SU-DHL-6 (cell line): Measurements from ENCODE around the gene RPS6KL1.

ENCODE experiments used
- H2AFZ ChIP-seq: fragments of 200-600 bp; sonication (generic); 2 replicates; pipeline ENCODE4 v1.6.1; 2014; ENCODE audit warnings: low read depth, mild to moderate bottlenecking, moderate library complexity, mixed read lengths, antibody characterized with exemption, low read length; ENCODE audit not compliant: severe bottlenecking
- H3F3A ChIP-seq: fragments of 200-600 bp; shearing (Covaris generic); 2 replicates; pipeline ENCODE4 v1.6.0; 2016; ENCODE audit warnings: antibody characterized with exemption, mild to moderate bottlenecking; ENCODE audit not compliant: insufficient read depth
- H3K27ac ChIP-seq: fragments of 200-600 bp; sonication (generic); 2 replicates; pipeline ENCODE4 v1.5.1; 2016; ENCODE audit warnings: low read depth, mild to moderate bottlenecking, low read length, moderate library complexity, mixed read lengths
- H3K27me3 ChIP-seq: fragments of 200-600 bp; sonication (generic), shearing (Covaris generic); 2 replicates; pipeline ENCODE4 v1.6.0; 2014; ENCODE audit warnings: mild to moderate bottlenecking, low read length
- H3K36me3 ChIP-seq: fragments of 200-600 bp; sonication (generic); 2 replicates; pipeline ENCODE4 v1.6.1; 2014; ENCODE audit warnings: mild to moderate bottlenecking, low read length, mixed read lengths
- H3K4me2 ChIP-seq: fragments of 300-600, 200-600 bp; shearing (Covaris generic), sonication (generic); 2 replicates; pipeline ENCODE4 v1.6.0; 2014; ENCODE audit warnings: low read length, low read depth, mild to moderate bottlenecking; ENCODE audit not compliant: poor library complexity, severe bottlenecking
- H3K4me3 ChIP-seq: fragments of 200-600 bp; sonication (generic); 2 replicates; pipeline ENCODE4 v1.5.1; 2014; ENCODE audit warnings: antibody characterized with exemption, low read length, mild to moderate bottlenecking, mixed read lengths; ENCODE audit not compliant: insufficient read depth, poor library complexity, severe bottlenecking
- H3K79me2 ChIP-seq: fragments of 200-600 bp; sonication (generic); 2 replicates; pipeline ENCODE4 v1.6.1; 2014; ENCODE audit warnings: mild to moderate bottlenecking, low read length, moderate library complexity; ENCODE audit not compliant: insufficient read depth
- H3K9ac ChIP-seq: fragments of 200-600 bp; sonication (generic); 2 replicates; pipeline ENCODE4 v1.7.0; 2014; ENCODE audit warnings: mild to moderate bottlenecking, low read length
- H3K9me2 ChIP-seq: fragments of 200-600 bp; sonication (generic); replicated peaks from 2 replicates; pipeline ENCODE4 v1.6.1; 2014; ENCODE audit warnings: low read length; ENCODE audit not compliant: insufficient read depth
- H3K9me3 ChIP-seq: fragments of 200-600 bp; sonication (generic); 2 replicates; pipeline ENCODE4 v1.6.1; 2014; ENCODE audit warnings: low read length, mixed read lengths; ENCODE audit not compliant: insufficient read depth
- H4K20me1 ChIP-seq: fragments of 200-600 bp; sonication (generic); 2 replicates; pipeline ENCODE4 v1.6.1; 2014; ENCODE audit warnings: low read depth, mild to moderate bottlenecking, antibody characterized with exemption, low read length, moderate library complexity, mixed read lengths
- EZH2phosphoT487 ChIP-seq: fragments of 200-600 bp; sonication (generic), shearing (Covaris generic); conservative IDR thresholded peaks from 2 replicates; pipeline ENCODE4 v1.6.1; 2018; ENCODE audit warnings: mild to moderate bottlenecking, antibody characterized with exemption, low read length, moderate library complexity, mixed read lengths
- TF ChIP-seq, protein P1 (sequence below): fragments of 200-600 bp; sonication (generic); IDR thresholded peaks from one replicate; pipeline ENCODE4 v1.5.1; 2017; ENCODE audit warnings: antibody characterized with exemption, mild to moderate bottlenecking, low read length, moderate library complexity; ENCODE audit not compliant: insufficient read depth, poor library complexity, severe bottlenecking

Gene RPS6KL1

DNA sequence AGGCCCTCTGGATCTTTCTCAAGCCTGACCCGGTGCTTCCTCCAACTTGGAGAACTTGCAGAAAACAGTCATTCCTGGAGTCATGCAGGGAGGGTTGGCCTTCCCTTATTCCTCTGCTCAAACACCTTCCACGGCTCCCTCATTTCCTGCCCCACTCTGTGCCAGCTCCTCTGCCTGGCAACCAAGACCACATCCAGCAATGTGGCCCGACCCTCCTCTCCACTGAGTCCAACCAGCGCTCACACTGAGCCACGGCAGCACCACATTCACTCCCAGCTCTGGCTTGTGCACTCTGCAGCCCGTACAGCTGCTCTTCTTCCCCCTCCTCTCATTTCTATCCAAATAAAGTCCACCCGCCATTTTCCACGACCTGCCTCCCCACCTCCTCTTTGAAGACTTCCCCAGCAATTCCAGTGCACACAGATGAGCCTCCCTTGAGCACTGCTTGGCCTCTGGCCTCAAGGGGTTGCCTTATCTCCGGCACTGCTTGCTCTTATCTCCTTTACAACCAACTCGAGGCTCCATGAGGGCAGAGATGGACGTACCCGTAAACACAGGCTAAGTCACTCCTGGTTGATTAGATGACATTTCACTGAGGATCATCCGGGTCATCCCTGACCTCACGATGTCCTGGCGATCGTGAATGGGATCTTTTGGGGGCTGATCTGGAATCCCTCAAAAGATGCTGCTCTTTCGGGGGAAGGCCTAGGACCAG lies 27.0 kb upstream of the RPS6KL1 start:
- Histone ChIP-seq H3K27me3 (no peaks in the 10 kb centered on the region), H3K27ac (no peak overlapping the region), H3K36me3 (no peaks in the 10 kb centered on the region), H3K9me2 (no peaks in the 10 kb centered on the region), H2AFZ (no peak overlapping the region), H4K20me1 (no peaks in the 10 kb centered on the region), H3K4me2 (no peak overlapping the region), H3K9ac (no peak overlapping the region), H3K4me3 (no peak overlapping the region), H3K79me2 (no peaks in the 10 kb centered on the region), H3F3A (no peaks in the 10 kb centered on the region), H3K9me3 (no peaks in the 10 kb centered on the region)
- no peak for TF ChIP-seq EZH2phosphoT487
- TF ChIP-seq, protein P1, sequence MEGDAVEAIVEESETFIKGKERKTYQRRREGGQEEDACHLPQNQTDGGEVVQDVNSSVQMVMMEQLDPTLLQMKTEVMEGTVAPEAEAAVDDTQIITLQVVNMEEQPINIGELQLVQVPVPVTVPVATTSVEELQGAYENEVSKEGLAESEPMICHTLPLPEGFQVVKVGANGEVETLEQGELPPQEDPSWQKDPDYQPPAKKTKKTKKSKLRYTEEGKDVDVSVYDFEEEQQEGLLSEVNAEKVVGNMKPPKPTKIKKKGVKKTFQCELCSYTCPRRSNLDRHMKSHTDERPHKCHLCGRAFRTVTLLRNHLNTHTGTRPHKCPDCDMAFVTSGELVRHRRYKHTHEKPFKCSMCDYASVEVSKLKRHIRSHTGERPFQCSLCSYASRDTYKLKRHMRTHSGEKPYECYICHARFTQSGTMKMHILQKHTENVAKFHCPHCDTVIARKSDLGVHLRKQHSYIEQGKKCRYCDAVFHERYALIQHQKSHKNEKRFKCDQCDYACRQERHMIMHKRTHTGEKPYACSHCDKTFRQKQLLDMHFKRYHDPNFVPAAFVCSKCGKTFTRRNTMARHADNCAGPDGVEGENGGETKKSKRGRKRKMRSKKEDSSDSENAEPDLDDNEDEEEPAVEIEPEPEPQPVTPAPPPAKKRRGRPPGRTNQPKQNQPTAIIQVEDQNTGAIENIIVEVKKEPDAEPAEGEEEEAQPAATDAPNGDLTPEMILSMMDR, result no peak

DNA sequence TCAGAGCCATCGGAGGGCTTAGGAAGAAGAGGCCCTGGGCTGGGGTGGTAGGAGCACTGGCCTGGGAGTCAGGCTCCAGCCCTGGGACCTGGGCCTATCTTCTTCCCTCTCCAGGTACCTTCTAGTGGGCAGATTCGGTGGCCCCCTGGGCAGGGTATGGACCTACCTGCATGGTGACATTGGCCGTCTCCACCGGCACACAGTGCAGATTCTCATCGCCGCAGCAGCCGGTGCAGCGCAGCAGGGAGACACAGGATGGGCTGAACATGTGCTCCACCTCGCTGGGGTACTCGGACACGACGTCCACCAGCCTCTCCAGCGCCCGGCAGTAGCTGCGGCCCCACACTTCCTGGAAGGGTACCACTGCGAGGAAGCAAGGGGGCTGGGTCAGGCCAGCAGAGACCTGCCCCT lies 26.1 kb upstream of the RPS6KL1 start:
- H3F3A ChIP-seq, result no peaks in the 10 kb centered on the region
- H4K20me1 ChIP-seq, result no peaks in the 10 kb centered on the region
- H3K9me2 ChIP-seq, result no peaks in the 10 kb centered on the region
- H3K4me3 ChIP-seq, result no peak overlapping the region
- TF ChIP-seq, protein P1, result no peak
- TF ChIP-seq EZH2phosphoT487, result no peak
- no peak overlapping the region for H3K9ac ChIP-seq
- no peaks in the 10 kb centered on the region for H3K36me3 ChIP-seq
- H3K27me3 ChIP-seq, result no peaks in the 10 kb centered on the region
- no peaks in the 10 kb centered on the region for H3K79me2 ChIP-seq
- no peak overlapping the region for H2AFZ ChIP-seq
- H3K9me3 ChIP-seq, result no peaks in the 10 kb centered on the region
- H3K4me2 ChIP-seq, result no peak overlapping the region
- H3K27ac ChIP-seq, result no peak overlapping the region

DNA sequence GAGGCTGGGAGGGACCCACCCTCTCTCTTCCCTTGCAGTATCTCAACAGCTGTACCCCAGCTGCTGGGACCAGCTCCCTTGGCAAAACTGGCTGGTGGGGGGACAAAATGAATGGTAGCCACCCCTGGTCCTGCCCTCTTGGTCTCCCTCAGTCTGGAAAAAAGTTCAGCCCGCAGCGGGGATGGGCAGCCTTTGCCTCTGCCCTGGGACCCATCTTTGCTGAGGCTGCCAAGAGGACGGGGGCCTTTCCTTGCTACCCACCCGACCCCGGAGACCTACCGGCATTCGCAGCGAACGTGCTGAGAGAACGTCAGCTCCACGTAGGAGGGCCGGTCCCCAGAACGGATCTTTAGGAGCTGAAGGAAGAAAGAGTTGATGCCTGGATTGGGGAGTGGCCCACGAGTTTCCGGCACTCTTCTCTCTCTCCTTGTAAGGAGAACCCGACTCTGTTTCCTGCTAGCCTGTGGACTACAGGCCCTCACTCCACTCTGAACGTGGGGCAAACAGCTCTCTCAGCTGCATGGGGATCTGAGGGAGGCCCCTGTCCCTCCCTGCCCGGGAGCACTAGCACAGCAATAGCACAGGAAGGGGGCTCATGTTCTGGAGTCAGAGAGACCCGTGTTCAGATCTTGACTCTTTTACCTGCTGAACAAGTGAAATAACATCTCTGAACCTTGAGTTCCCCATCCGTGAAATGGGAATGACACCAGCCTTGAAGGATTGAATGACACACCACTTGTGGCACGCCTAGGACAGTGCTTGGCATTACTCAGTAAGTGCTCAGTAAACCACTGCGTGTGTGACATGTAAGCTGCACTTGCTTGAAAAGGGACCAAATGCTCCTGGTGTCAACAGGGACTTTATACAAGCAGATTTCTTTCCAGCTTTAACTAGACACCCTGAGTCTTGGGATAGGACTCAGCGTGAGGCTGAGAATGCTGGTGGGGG lies 25.4 kb upstream of the RPS6KL1 start:
- Histone ChIP-seq H3K9me2 (no peaks in the 10 kb centered on the region), H3F3A (0 out of 2 replicates have a peak, but pooled peaks cover under 1% of the 10 kb centered on the region), H3K79me2 (no peaks in the 10 kb centered on the region), H3K9ac (no peak overlapping the region), H3K36me3 (no peaks in the 10 kb centered on the region), H3K27me3 (no peaks in the 10 kb centered on the region), H3K4me3 (no peak overlapping the region), H3K4me2 (no peak overlapping the region), H4K20me1 (no peaks in the 10 kb centered on the region), H3K9me3 (no peaks in the 10 kb centered on the region), H2AFZ (no peak overlapping the region), H3K27ac (no peak overlapping the region)
- TF ChIP-seq, protein P1, result no peak
- TF ChIP-seq EZH2phosphoT487, result no peak
